ENCODE measurements around the gene DSCAML1. TPM values are rescaled to one million over a fixed set of nuclear protein-coding genes. Genes with fewer than 3 reads are reported as not detected.

DSCAML1 gene
- total and polyA plus RNA-seq, 10 of the 15 experiments (the other 5 are each of a cell fraction or from before 2014, with no cell fraction given): 0.03 to 0.18 (median 0.06) TPM; not detected in 1

DNA sequence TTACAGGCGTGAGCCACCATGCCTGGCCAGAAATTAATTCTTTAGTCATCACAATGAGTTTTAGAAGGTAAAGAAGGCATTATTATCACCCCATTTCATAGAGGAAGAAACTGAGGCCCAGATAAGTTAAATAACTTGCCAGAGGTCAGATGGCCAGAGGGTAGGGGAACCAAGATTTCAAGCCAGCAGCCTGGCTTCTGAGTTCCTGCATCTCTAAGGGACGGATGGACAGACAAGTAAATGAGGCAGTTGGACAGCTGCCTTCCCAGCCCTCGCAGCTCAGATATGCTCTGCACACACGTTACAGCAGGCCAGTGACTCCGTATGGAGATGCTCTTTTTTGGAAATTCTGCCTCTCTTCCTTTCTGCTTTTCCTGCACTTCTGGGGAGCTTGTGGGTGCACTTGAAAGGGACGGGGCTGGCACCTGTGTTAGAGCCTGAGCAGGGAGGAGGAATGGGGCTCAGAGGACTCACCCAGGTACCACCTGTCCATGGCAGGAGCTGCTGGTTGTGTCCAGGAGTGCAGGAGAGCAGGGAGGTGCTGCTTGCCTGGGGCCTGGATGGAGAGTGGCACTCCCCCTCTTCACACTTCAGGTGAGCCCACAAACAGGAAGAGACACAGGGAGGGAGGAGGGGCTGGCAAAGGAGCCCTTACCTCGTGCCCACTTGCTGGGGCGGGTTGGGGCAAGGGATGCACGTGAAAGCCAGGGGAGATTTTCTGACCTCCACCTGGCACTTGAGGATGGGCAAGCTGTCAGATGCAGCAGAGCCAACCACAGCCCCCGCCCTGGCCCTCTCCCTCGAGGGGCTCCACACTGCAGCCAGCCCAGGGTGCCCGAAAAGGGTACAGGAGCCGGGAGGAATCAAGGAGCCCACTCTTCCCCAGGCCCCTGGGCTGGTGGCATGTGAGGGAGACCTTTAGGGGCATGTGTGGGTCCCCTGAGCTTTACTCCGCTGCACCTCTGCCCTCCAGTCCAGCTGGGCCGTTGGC lies 30.8 kb upstream of the DSCAML1 start:
- FAIRE-seq (no peak), ATAC-seq (peak; percentile 3), DNase-seq (ENCODE audit: low read depth, low spot score) (no peak)
- POLR2A ChIA-PET: interaction anchor here (0.8 to 1.8 kb wide), 5 partner anchors 10 to 225 kb away, joined by 3 to 15 read pairs (median 3); partner anchors contain the start of gene TMPRSS13
- intact Hi-C loops (cut with micrococcal nuclease; ENCODE audit: unreplicated experiment): no loop called here
- no peaks in the 10 kb centered on the region for H3K79me2 ChIP-seq (ENCODE audit: control insufficient read depth, insufficient read depth, low read length)
- TSS peak; percentile 66 for BruUV-seq (replicated peaks)
- TF ChIP-seq RELB (IDR thresholded peaks at IDR 0.05; ENCODE audit: low read depth) (no peak), SIN3A (IDR thresholded peaks at IDR 0.05; ENCODE audit: low read depth, low read length) (no peak), YY1 (IDR thresholded peaks at IDR 0.05; ENCODE audit: low read depth, low read length) (no peak), POLR2A (IDR thresholded peaks at IDR 0.05; ENCODE audit: low read depth, low read length) (no peak), EED (IDR thresholded peaks at IDR 0.05; ENCODE audit: low read depth) (no peak), ZNF24 (IDR thresholded peaks at IDR 0.05) (no peak), BHLHE40 (IDR thresholded peaks at IDR 0.05; ENCODE audit: borderline replicate concordance in 1 of 2, low read depth in 2 of 2, low read length in 1 of 2) (peak in 1 of 2 experiments; percentile 65; a peak in 2 of 4 replicates)
- TF ChIP-seq, protein P1, sequence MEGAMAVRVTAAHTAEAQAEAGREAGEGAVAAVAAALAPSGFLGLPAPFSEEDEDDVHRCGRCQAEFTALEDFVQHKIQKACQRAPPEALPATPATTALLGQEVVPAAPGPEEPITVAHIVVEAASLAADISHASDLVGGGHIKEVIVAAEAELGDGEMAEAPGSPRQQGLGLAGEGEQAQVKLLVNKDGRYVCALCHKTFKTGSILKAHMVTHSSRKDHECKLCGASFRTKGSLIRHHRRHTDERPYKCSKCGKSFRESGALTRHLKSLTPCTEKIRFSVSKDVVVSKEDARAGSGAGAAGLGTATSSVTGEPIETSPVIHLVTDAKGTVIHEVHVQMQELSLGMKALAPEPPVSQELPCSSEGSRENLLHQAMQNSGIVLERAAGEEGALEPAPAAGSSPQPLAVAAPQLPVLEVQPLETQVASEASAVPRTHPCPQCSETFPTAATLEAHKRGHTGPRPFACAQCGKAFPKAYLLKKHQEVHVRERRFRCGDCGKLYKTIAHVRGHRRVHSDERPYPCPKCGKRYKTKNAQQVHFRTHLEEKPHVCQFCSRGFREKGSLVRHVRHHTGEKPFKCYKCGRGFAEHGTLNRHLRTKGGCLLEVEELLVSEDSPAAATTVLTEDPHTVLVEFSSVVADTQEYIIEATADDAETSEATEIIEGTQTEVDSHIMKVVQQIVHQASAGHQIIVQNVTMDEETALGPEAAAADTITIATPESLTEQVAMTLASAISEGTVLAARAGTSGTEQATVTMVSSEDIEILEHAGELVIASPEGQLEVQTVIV (IDR thresholded peaks at IDR 0.05; ENCODE audit: borderline replicate concordance, partially characterized antibody): no peak
- no peaks in the 10 kb centered on the region for H3K27me3 ChIP-seq (replicated peaks in 1 of 2; ENCODE audit: control insufficient read depth in 2 of 2, insufficient read depth in 2 of 2, low read length in 1 of 2)
- peaks cover 17% of the 10 kb centered on the region for H3K4me1 ChIP-seq (ENCODE audit: control insufficient read depth, insufficient read depth, low read length)
- H3K9ac ChIP-seq (ENCODE audit: control insufficient read depth, insufficient read depth, low read length): no peak overlapping the region
- RAD21 ChIA-PET (ENCODE audit: unreplicated experiment): interaction anchor here (0.7 to 22.6 kb wide), 11 partner anchors 11 to 225 kb away, joined by 3 to 393 read pairs (median 4); no protein-coding TSS in a partner anchor
- no peak overlapping the region for H3K4me2 ChIP-seq (ENCODE audit: control insufficient read depth, insufficient read depth)
- no peak overlapping the region for H3K4me3 ChIP-seq
- no peaks in the 10 kb centered on the region for H3K36me3 ChIP-seq (ENCODE audit: control insufficient read depth in 2 of 2, insufficient read depth in 2 of 2, low read length in 1 of 2)
- SMC1A ChIA-PET (ENCODE audit: uncharacterized antibody, unreplicated experiment): interaction anchor here (0.5 to 9.6 kb wide), 16 partner anchors 10 to 275 kb away, joined by 3 to 98 read pairs (median 4); no protein-coding TSS in a partner anchor
- H3K27ac ChIP-seq (ENCODE audit: control insufficient read depth, insufficient read depth): no peak overlapping the region
- H4K20me1 ChIP-seq (ENCODE audit: control insufficient read depth, insufficient read depth): no peaks in the 10 kb centered on the region
- CTCF ChIA-PET: interaction anchor here (0.6 to 16.0 kb wide), 13 partner anchors 9 to 226 kb away, joined by 3 to 503 read pairs (median 7); no protein-coding TSS in a partner anchor
- in situ Hi-C loops (cut with MboI): no loop called here
- WGBS (ENCODE audit: insufficient coverage, insufficient replicate concordance, low lambda C conversion rate, missing lambda C conversion rate): 26% methylated on average over 14 of the region's 15 CpGs
- no peaks in the 10 kb centered on the region for H3K9me3 ChIP-seq (replicated peaks; ENCODE audit: control insufficient read depth, insufficient read depth, low read length)
- H2AFZ ChIP-seq (ENCODE audit: control insufficient read depth, low read depth, low read length): no peak overlapping the region

Data from GM12878 (cell line).